HCT116 (cell line): ENCODE results near the gene TRDN.

Experiments used
- CEBPB ChIP-seq: IDR thresholded peaks from 2 replicates; pipeline ENCODE4 v1.6.1; 2012; ENCODE audit warnings: low read depth
- CTCF ChIP-seq, 3 experiments: fragments of 200-600 bp in 1 of 3; sonication (generic) in 1 of 3; IDR thresholded peaks in 2 of 3; conservative IDR thresholded peaks in 1 of 3; 2 replicates each; pipeline ENCODE4 v1.5.1; 2012 to 2017; ENCODE audit warnings: low read depth in 2 of 3, low read length in 2 of 3, antibody characterized with exemption in 1 of 3, borderline replicate concordance in 1 of 3, control low read depth in 1 of 3, mild to moderate bottlenecking in 1 of 3, mixed read lengths in 1 of 3, mixed run types in 1 of 3, moderate library complexity in 1 of 3; ENCODE audit not compliant: insufficient read depth in 1 of 3
- EZH2 ChIP-seq: fragments of 200-600 bp; sonication (generic); IDR thresholded peaks from 2 replicates; pipeline ENCODE4 v1.6.1; 2017; ENCODE audit warnings: antibody characterized with exemption, mixed run types
- EZH2phosphoT487 ChIP-seq: fragments of 200-600 bp; IDR thresholded peaks from 2 replicates; pipeline ENCODE4 v1.6.1; 2018; ENCODE audit warnings: antibody characterized with exemption, borderline replicate concordance
- MAX ChIP-seq: IDR thresholded peaks from 2 replicates; pipeline ENCODE4 v1.6.1; 2012
- POLR2A ChIP-seq: IDR thresholded peaks from 2 replicates; pipeline ENCODE4 v1.7.0; 2011; ENCODE audit warnings: borderline replicate concordance; ENCODE audit not compliant: insufficient read depth, insufficient read length; ENCODE audit errors: extremely low read depth
- POLR2AphosphoS5 ChIP-seq: IDR thresholded peaks from 2 replicates; pipeline ENCODE4 v1.6.1; 2011; ENCODE audit warnings: mild to moderate bottlenecking, low read depth, low read length, moderate library complexity
- RAD21 ChIP-seq: IDR thresholded peaks from 2 replicates; pipeline ENCODE4 v1.6.1; 2012; ENCODE audit warnings: low read depth, mild to moderate bottlenecking
- TCF7L2 ChIP-seq: IDR thresholded peaks from 2 replicates; pipeline ENCODE4 v1.7.0; 2011; ENCODE audit warnings: borderline replicate concordance, inconsistent platforms; ENCODE audit not compliant: insufficient read depth, insufficient read length; ENCODE audit errors: extremely low read depth
- YY1 ChIP-seq: IDR thresholded peaks from 2 replicates; pipeline ENCODE4 v1.6.1; 2011; ENCODE audit warnings: low read length, low read depth, moderate library complexity, mild to moderate bottlenecking; ENCODE audit not compliant: insufficient replicate concordance; ENCODE audit errors: extremely low read depth
- ZBTB33 ChIP-seq: IDR thresholded peaks from 2 replicates; pipeline ENCODE4 v1.6.1; 2011; ENCODE audit warnings: mild to moderate bottlenecking, low read length, moderate library complexity; ENCODE audit not compliant: insufficient replicate concordance; ENCODE audit errors: extremely low read depth

- TF ChIP-seq POLR2A: no peak
- no peak for TF ChIP-seq CTCF (IDR thresholded peaks at IDR 0.05 in 2 of 3, conservative IDR thresholded peaks at IDR 0.05 in 1 of 3; ENCODE audit: borderline replicate concordance in 1 of 3, insufficient read depth in 1 of 3, low read depth in 2 of 3, low read length in 2 of 3)
- no peak for TF ChIP-seq ZBTB33
- no peak for TF ChIP-seq RAD21
- TF ChIP-seq EZH2: no peak
- TF ChIP-seq CEBPB: no peak
- TF ChIP-seq POLR2AphosphoS5: no peak
- TF ChIP-seq TCF7L2: no peak
- TF ChIP-seq MAX: no peak
- TF ChIP-seq EZH2phosphoT487: no peak
- TF ChIP-seq YY1: no peak
Measured at GRCh38 chr6:123589973-123590372, 46.8 kb downstream of the TRDN start.
